HuH-7 (cell line): ENCODE measurements around the gene CNPY3.
"Not testable (repeated sequence)": the region's sequence is repeated elsewhere in the genome, so short reads cannot be mapped to it uniquely, and the experiment has no call there.

ENCODE experiments used
- DNase-seq: peaks from one replicate; pipeline ENCODE4 v3.0.0; 2011; ENCODE audit warnings: low spot score

The CNPY3 gene

DNA sequence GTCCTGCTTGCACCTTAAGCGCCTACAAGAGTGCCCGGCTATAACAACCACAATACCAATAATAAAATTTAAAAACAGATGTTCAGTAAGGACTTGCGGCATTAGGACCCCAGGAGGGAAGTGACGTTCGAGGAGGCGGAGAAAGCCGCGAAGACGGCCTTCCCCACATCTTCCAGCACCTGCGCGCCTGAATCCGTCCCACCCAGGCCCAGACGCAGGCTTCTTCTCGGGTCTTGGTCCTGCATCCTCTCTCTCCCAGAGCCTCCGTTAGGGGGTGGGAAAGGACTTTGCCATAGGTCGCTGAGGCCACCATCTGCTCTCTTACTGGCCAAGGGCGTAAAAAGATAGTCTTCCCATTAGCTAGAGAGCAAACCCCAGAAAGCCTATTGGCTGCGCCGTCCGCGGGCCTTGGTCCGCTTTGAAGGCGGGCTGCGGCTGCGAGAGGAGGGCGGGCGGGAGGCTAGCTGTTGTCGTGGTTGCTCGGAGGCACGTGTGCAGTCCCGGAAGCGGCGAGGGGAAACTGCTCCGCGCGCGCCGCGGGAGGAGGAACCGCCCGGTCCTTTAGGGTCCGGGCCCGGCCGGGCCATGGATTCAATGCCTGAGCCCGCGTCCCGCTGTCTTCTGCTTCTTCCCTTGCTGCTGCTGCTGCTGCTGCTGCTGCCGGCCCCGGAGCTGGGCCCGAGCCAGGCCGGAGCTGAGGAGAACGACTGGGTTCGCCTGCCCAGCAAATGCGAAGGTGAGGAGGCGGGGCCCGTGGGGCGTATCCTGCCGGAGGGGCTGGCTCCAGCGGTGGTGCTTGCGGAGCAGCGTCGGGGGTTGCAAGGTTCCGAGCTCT, at the start of gene CNPY3:
TSS of gene CNPY3 (plus strand) at position 495 of the 835 bp plus-strand sequence. CDS start at position 586, 91 bp downstream.
- peak; percentile 92 for DNase-seq

DNA sequence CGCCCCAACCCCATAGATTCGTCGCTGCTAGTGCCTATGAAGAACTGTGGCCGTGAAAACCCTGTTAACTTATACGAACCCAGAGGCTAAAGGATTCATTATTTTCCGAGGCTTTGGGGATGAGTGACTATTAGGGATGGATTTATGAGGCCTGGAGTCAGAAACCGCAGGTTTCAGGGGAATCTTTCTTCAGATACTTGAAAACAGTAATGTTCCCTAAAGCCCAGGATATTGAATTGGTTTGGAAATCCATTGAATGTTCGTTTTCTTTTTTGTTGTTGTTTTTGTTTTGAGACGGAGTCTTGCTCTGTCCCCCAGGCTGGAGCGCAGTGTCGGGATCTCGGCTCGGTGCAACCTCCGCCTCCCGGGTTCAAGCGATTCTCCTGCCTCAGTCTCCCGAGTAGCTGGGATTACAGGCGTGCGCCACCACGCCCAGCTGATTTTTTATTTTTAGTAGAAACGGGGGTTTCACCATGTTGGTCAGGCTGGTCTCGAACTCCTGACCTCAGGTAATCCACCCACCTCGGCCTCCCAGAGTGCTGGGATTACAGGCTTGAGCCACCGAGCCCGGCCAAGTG, 49.0 kb upstream of the CNPY3 start:
- DNase-seq = not testable (repeated sequence)

DNA sequence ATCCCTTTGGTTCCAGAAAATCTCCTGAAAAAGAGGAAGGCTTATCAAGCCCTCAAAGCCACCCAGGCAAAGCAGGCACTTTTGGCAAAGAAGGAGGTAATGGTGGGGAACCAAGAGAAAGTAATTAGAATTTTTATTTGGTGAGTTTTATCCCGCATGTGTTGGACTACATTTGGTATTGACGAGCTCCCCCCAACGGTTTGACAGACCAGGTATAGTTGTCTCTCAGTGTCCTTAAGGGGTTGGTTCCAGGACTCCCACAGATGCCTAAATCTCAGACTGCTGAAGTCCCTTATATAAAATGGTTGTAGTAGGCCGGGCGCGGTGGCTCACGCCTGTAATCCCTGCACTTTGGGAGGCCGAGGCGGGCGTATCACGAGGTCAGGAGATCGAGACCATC, 48.4 kb upstream of the CNPY3 start:
- DNase-seq = not testable (repeated sequence)

DNA sequence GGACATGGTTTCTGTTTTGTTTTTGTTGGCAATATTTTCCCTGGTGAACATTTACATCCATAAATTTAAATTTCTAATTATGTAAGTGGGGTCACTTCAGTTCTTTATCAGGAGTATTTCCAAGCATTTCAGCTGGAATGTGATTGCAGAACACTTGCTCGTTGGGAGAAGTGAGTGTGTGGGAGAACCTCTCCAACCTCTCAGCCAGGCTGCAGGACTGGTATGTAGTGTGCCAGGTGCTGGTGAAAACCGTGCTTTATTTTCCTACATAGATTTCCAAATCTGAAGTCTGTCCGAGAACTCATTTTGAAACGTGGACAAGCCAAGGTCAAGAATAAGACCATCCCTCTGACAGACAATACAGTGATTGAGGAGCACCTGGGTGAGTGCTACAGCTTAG, 43.6 kb upstream of the CNPY3 start:
- DNase-seq = no peak

DNA sequence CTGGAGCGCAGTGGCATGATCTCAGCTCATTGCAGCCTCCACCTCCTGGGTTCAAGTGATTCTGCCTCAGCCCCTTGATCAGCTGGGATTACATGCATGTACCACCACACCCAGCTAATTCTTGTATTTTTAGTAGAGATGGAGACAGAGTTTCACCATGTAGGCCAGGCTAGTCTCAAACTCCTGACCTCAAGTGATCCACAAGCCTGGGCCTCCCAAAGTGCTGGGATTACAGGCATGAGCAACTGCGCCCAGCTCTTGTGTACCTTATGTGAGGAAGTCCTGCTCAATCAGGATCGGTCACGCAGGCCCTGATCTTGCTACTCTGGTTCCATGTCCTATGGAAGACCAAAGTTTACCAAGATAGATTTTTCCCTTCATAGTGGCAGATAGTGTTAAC, 41.1 kb upstream of the CNPY3 start:
- not testable (repeated sequence) for DNase-seq

DNA sequence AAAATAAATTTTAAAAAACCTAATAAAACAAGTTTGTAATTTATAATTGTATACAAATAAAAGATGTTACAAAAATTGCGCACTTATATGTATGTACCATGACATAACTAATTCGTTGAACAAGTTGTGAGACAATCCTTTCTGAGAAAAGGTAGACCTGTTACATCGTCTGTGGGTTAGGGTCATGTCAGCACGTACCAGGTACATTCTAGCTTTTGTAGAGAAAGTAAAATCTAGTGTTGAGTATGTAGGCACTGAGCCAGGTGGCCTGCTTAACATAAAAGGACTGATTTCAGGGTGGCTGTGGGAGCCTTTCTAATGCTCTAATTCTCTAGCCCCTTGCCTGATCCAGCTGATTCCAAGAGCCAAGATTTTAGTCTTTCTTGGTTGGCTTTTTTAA, 39.5 kb upstream of the CNPY3 start:
- DNase-seq = no peak

DNA sequence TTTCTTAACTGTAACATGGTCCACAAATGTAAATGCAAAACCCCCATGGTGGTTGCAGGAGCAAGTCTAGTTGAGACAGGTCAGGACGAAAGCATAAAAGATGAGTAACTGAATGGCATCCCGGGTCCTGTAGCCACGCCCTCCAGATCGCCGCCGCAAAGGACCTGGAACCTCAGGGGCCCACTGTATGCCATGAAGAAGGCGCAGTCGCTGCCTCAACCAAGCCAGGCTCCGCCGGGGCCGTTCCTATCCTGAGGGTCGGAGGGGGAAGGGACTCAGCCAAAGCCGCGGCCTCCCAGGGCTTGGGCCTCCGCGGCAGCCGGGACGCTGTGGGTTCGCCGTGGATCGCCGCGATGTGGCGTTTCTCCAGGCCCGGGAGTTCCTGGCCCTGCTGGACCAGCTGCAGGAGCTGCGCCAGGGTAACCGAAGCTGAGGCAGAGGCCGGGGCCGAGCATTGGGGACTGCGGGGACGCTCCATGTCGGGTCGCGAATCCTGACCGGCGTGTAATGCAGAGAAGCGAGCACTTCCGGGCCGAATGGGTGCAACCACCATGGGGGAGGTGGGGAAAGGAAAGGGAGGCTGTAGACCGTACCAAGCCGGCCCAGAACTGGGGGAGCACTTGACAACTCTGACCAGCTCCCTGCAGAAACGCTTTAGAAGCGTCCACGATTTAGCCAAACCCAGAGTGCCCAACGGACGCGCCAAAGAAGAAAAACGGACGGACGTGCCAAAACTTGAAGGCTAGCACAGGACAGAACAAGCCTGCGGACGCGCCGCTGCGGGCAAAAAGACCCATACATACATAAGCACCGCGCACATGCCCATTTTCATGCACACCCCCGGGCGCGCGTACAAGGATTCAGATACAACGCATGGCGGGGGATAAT, 38.7 kb upstream of the CNPY3 start:
- peak; percentile 78 for DNase-seq

DNA sequence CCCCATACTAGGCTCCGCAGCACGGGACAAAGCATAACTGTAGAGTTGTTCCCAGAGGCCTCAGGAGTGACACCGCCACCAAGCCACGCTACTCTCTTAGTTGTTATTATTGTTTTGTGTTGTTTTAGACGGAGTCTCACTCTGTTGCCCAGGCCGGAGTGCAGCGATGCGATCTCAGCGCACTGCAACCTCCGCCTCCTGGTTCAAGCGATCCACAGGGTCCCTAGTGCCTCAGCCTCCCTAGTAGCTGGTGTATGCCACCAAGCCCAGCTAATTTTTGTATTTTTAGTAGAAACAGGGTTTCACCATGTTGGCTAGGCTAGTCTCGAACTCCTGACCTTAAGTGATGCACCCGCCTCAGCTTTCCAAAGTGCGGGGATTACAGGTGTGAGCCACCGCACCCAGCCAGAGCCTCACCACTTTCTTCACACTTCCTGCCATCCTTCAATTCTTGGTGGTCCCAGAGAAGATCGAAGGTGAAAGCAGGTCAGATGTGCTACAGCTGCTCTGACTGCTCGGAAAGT, 38.0 kb upstream of the CNPY3 start:
- no peak for DNase-seq

DNA sequence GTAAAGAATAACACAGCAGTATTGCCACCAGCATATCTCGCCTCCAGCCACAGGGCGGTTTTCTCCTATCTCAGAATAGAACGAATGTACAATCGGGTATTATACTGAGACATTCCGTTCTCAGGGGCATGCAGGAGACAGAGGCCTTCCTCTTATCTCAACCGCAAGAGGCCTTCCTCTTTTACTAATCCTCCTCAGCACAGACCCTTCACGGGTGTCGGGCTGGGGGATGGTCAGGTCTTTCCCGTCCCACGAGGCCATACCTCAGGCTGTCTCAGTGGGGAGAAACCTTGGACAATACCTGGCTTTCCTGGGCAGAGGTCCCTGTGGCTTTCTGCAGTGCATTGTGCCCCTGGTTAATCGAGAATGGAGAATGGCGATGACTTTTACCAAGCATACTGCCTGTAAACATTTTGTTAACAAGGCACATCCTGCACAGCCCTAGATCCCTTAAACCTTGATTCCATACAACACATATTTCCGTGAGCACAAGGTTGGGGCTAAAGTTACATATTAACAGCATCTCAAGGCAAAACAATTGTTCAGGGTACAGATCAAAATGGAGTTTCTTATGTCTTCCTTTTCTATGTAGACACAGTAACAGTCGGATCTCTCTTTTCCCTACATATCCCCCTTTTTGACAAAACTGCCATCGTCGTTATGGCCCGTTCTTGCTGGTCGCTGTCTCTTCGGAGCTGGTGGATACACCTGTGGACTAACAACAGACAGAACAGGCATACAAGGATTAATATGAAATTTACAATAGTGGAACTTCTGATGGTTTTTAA, 35.0 kb upstream of the CNPY3 start:
- DNase-seq = not testable (repeated sequence)

DNA sequence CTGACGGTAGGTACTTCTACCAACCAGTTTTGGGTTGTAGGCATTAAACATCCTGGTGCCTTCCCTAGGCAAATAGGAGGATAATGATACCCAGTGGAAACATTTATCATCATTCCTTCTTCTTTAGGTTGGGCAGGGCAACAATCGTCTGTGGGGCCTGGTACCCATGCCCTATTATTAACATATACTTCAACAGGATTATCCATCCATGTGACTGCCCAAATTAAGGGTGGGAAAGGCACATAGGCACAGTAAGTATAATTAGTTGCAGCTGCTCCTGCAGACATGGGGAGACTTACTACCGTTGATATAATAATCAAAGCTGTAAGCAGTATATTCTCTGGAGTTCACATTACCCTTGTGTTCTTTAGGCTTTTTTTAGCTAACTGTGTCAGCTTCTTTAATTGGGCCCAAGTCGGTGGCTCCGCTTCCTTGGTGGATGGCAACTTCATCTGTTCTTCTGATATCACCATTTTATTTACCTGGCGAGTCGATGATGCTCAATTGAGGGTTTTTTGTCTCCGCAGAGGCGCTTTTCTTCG, 33.0 kb upstream of the CNPY3 start:
- no peak for DNase-seq

DNA sequence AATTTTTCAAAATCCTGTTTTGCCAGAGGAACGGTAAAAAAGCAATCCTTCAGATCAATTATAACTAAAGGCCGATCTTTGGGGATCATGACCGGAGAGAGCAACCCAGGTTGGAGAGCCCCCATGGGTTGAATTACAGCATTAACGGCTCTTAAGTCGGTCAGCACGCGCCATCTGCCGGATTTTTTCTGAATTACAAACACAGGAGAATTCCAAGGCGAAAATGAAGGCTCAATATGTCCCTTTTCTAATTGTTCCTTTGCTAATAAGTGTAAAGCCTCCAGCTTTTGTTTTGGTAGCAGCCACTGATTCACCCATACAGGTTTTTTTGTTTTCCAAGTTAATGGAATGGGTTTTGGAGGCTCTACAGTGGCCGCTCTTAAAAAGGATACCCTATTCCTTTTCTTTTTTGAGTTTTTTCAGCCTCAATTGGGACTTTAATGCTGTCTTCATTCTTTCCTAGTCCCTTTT, 30.4 kb upstream of the CNPY3 start:
- no peak for DNase-seq

DNA sequence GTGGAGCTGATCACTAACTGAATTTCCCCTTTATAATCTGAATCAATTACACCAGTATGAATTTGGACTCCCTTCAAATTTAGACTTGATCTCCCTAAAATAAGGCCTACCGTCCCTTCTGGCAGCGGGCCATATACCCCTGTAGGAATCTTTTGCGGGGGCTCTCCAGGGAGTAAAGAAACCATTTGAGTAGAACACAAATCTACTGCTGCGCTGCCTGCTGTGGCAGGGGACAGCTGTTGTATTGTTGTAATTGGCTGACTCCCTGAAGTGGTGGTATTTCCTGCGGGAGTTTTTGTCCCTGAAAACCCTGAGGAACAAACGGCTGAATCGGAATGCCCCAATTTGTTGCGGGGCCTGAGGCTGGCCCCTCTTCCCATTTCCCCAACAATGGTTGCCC, 29.4 kb upstream of the CNPY3 start:
- no peak for DNase-seq

DNA sequence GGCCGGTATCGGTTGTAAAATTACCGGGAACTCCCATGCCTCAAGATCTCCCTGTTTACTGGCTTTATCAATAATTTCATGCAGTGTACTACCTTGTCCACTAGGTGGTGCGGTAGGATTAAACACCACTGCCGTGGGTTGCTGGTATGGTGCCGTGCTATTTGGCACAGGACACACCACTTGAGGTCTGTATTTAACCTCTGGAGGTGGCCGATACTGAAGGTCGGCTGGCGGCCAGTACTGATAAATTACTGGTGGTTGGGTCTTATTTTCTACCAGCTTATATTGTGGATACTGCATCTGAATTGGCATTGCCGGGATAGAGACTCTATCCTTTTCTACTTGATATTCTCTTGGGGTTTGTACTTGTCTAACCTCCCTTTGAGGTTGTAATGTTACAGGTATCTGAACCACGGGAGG, 27.7 kb upstream of the CNPY3 start:
- DNase-seq = peak; percentile 43

DNA sequence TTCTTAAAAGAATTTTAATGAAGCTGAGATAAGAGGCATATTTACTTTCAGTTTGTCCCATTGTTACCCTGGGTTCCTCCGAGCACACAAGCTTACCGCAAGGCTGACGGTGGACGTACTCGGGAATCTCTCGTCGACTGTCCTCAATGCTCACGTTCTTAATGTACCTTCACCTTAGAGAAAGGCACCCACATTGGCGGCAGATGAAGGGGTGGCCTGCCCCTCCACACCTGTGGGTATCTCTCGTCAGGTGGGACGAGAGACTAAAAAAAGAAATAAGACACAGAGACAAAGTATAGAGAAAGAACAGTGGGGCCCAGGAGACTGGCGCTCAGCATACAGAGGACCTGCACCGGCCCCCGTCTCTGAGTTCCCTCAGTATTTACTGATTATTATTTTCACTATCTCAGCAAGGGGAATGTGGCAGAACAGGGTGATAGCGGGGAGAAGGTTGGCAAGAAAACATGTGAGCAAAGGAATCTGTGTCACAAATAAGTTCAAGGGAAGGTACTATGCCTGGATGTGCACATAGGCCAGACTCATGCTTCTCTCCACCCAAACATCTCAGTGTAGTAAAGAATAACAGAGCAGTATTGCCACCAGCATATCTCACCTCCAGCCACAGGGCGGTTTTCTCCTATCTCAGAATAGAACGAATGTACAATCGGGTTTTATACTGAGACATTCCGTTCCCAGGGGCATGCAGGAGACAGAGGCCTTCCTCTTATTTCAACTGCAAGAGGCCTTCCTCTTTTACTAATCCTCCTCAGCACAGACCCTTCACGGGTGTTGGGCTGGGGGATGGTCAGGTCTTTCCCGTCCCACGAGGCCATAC, 26.6 kb upstream of the CNPY3 start:
- not testable (repeated sequence) for DNase-seq

DNA sequence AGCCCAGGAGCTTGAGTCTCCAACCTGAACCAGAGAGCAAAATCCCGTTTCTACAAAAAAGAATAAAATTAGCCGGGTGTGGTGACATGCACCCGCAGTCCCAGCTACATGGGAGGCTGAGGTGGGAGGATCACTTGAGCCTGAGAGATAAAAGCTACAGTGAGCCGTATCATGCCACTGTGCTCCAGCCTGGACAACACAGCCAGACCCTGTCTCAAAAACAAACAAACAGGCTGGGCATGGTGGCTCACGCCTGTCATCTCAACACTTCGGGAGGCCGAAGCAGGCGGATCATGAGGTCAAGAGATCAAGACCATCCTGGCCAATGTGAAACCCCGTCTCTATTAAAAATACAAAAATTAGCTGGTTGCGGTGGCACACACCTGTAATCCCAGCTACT, 24.8 kb upstream of the CNPY3 start:
- no peak for DNase-seq

DNA sequence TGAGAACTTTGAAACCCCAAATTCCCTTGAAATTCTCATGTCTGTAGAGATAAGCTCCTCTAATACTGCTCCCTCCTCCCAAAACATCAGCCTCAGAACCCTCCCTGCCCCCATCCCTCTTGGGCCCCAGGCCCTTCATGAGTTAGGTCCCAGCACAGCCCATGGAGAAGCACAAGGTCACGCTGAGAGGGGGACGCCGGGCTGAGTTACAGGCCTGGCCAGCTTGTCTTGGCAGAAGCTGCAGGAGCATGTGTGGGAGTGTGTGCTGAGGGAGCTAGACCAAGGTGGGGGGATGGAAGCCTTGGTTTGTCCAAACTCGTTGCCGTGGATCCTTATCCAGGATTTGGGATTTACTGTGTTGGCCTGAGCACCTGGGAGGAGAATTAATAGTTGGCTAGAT, 21.9 kb upstream of the CNPY3 start:
- no peak for DNase-seq

DNA sequence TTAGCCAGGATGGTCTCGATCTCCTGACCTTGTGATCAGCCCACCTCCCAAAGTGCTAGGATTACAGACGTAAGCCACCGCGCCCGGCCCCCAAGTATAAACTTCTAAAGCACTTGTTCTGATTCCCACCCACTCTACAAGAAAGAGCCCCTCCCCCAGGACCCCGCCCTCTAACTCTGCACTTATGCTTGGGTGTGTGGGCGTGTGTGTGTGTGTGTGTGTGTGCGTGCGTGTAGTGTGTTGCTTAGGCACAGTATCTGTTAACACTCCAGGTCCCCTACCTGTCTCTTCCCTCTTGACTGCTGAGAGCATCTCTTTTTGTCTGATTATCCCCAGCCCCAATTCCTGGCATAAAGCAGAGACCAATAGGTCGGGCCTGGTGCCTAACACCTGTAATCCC, 19.4 kb upstream of the CNPY3 start:
- no peak for DNase-seq

DNA sequence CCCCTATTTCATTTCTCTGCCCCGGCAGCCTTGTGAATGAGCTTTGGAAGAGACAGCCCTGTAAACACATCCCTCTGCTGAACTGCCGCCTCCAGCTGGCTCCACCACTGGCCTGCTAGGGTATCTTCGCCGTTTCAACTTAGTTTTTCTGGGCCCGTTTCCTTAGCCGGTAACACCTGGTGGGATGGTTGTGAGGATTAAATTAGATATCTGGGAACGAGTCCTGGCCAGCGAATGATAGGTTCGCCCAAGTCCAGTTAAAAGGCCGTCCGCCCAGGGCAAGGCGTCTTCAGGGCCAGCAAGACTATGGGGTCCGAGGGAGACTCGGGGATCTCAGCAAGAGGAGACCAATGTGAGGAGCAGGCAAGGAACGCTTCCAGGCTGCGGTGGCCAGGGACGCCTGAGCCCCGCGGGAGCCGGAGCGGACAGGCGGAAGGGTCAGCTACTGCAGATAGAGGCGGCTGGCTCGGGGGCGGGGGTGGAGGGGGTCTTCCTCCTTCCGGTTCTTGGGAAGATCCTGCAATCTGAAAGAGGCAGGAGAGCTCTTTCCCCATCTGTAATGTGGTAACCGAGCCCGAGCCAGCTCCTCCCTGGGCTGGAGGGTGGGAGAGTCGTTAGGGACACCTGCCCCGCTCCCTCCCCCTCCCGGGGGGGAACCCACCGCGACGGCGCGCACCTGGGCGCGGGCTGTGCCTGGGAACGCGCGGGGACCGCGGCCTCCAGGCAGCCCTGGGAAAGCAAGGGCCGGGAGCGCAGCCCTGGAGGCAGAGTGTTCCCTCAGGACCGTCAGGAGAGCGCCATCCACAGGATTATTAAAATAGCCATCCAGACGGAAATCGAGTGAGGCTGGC, 17.9 kb upstream of the CNPY3 start:
- DNase-seq = peak; percentile 51

DNA sequence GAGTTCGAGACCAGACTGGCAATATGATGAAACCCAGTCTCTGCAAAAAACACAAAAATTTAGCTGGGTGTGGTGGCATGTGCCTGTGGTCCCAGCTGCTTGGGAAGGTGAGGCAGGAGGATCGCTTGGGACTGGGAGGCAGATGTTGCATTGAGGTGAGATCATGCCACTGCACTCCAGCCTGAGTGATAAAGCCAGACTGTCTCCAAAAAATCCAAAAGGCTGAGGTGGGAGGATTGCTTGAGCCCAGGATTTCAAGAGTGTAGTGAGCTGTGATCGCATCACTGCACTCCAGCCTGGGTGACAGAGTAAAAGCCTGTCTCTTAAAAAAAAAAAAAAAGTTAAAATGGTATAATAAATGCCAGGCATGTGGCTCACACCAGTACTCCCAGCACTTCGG, 14.7 kb upstream of the CNPY3 start:
- DNase-seq = no peak
